Left ventricle myocardium inferior (tissue), 1 donor: ENCODE results near the gene TMEM163. TPM values are rescaled to one million over a fixed set of nuclear protein-coding genes. Genes with fewer than 3 reads are reported as not detected.

Source experiments
- DNase-seq: peaks from one replicate; pipeline ENCODE4 v3.0.0-alpha.2; 2020
- H3K27ac ChIP-seq: fragments of 200-600 bp; replicated peaks from 2 replicates; pipeline ENCODE4 v1.8.0; 2021
- H3K27me3 ChIP-seq: fragments of 200-600 bp; 2 replicates; pipeline ENCODE4 v1.8.0; 2021; ENCODE audit warnings: low read depth
- H3K36me3 ChIP-seq: fragments of 200-600 bp; 2 replicates; pipeline ENCODE4 v1.8.0; 2021
- H3K4me1 ChIP-seq: fragments of 200-600 bp; 2 replicates; pipeline ENCODE4 v1.8.0; 2021
- H3K4me3 ChIP-seq: fragments of 200-600 bp; 2 replicates; pipeline ENCODE4 v1.8.0; 2021; ENCODE audit warnings: mild to moderate bottlenecking, moderate library complexity
- H3K9me3 ChIP-seq: fragments of 200-600 bp; replicated peaks from 2 replicates; pipeline ENCODE4 v1.8.0; 2021
- intact Hi-C: fragments of 100-400 bp; cut with micrococcal nuclease; formaldehyde crosslinking; loops from one replicate; pipeline ENCODE4 v1.11.0; 2022
- total RNA-seq: library from RNA; stranded (reverse); fragmentation: NEBNext Ultra II Directional; extraction: Animal tissue kit (Norgen Biotek cat#: 25700); gene quantifications from one replicate; pipeline ENCODE4 v1.2.1, GENCODE V29; 2021
- TF ChIP-seq, protein P1 (sequence below): fragments of 200-600 bp; IDR thresholded peaks from 2 replicates; pipeline ENCODE4 v1.8.0; 2021; ENCODE audit warnings: antibody characterized with exemption, mild to moderate bottlenecking, borderline replicate concordance
- donor health status: DM: no; HTN: yes; CAD: no; lungs with severe emphysema.

Gene TMEM163
- total RNA-seq, 1 donor from 2014 or later: 0.22 TPM

DNA sequence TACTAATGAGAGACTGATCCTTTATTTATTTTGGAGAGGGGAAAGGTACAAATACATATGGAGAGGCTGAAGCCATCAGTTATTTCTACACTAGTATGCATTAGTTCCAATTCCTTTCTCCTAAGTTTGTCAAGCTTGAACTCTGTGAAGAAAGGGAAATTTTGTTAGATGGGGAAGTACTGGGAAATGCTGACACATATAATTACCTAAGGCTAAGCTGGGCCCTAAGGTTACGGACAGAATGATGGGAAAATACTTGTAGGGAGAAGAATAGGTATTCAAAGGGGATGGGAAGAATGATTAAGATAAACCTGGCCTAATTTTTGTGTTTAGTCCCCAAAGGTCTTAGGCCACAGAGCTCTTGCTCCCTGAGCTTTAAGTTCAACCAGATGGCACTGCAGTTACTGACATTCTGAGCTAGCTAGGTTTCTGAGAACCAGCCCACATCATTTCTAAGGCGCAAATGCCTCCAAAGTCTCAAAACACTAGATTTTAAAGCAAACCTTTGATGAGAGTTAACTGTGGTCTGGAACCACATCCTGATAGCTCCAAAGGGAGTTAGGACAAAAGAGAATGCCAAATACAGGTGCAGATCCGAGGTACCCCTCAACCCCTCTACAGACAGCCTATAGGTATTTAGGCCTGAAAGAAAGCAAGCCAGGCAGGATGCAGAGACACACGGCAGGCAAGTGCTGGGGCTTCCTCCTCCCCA is 2.7 kb downstream of the TMEM163 start:
- TF ChIP-seq, protein P1, sequence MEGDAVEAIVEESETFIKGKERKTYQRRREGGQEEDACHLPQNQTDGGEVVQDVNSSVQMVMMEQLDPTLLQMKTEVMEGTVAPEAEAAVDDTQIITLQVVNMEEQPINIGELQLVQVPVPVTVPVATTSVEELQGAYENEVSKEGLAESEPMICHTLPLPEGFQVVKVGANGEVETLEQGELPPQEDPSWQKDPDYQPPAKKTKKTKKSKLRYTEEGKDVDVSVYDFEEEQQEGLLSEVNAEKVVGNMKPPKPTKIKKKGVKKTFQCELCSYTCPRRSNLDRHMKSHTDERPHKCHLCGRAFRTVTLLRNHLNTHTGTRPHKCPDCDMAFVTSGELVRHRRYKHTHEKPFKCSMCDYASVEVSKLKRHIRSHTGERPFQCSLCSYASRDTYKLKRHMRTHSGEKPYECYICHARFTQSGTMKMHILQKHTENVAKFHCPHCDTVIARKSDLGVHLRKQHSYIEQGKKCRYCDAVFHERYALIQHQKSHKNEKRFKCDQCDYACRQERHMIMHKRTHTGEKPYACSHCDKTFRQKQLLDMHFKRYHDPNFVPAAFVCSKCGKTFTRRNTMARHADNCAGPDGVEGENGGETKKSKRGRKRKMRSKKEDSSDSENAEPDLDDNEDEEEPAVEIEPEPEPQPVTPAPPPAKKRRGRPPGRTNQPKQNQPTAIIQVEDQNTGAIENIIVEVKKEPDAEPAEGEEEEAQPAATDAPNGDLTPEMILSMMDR: no peak
- H3K36me3 ChIP-seq: no peaks in the 10 kb centered on the region
- no peak overlapping the region for H3K4me3 ChIP-seq
- H3K27ac ChIP-seq: no peak overlapping the region
- no peak for DNase-seq
- H3K27me3 ChIP-seq: peaks cover 95% of the 10 kb centered on the region
- H3K4me1 ChIP-seq: peaks cover 18% of the 10 kb centered on the region
- no peaks in the 10 kb centered on the region for H3K9me3 ChIP-seq
- intact Hi-C loops: no loop called here

DNA sequence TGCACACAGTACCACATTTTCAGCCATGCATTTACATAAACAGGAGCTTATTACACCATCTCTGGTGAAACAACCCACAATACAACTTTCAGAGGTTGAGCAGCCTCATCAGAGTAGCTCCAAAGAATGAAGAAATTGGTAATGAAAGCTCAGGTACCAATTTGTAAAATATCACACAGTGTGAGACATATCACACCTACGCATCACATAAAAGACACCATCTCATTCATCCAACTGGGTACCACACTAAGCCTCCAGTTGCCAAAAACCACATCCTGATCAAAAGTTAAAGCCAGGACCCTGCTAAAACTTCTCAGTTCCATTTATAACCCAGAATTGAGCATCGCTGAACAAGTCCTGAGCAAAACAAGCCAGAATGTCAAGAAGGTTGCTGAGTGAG is 4.6 kb downstream of the TMEM163 start:
- TF ChIP-seq, protein P1: no peak
- peaks cover 95% of the 10 kb centered on the region for H3K27me3 ChIP-seq

DNA sequence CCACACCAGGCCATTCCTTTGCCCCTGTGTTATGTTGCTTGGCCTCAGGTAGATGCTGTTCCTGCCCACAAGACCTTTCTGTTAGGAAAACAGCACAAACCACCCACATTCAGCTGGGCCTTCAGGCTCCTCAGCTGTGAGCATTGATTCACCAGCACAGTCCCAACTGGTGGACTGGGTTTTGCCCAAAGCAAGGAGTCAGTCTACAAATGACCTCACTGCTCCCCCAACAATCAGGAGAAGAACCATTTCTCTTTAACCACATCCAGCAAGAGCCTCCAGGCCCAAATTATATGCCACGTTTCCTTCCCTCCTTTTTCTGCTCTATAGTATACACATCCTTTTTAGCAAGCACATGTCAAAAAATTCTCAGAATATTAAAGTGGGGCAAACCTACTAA is 5.2 kb downstream of the TMEM163 start:
- no peak for DNase-seq
- H3K36me3 ChIP-seq: no peaks in the 10 kb centered on the region
- H3K27ac ChIP-seq: no peak overlapping the region
- H3K27me3 ChIP-seq: peaks cover 96% of the 10 kb centered on the region
- no peak overlapping the region for H3K4me3 ChIP-seq
- peaks cover 12% of the 10 kb centered on the region for H3K4me1 ChIP-seq
- TF ChIP-seq, protein P1: no peak
- intact Hi-C loops: no loop called here
- no peaks in the 10 kb centered on the region for H3K9me3 ChIP-seq

More for the DNA sequence above, 4.6 kb downstream of the TMEM163 start:
- intact Hi-C loops: no loop called here
- Histone ChIP-seq H3K4me3 (no peak overlapping the region), H3K4me1 (peaks cover 15% of the 10 kb centered on the region), H3K27ac (no peak overlapping the region), H3K9me3 (no peaks in the 10 kb centered on the region), H3K36me3 (no peaks in the 10 kb centered on the region)
- DNase-seq: no peak

DNA sequence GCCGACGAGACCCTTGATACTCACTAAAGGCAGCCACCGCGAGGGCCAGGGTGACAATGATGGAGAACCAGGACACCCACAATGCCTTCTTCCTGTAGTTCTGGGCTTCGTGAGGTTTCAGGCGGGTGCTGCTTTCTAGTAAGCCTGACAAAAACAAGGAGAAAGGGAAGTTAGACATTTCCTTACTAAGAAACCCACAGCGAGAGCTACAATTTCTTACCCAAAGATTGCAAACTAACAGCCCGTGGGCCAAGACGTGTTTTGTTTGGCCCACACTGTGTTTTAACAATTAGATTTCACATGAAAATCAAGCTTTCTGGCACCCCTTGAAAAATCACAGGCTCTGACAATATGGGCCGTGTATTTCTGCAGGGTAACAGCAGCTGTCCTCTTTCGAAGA is 5.6 kb downstream of the TMEM163 start:
- no peaks in the 10 kb centered on the region for H3K9me3 ChIP-seq
- TF ChIP-seq, protein P1: no peak
- peaks cover 9% of the 10 kb centered on the region for H3K4me1 ChIP-seq
- no peaks in the 10 kb centered on the region for H3K36me3 ChIP-seq
- no peak overlapping the region for H3K4me3 ChIP-seq
- H3K27me3 ChIP-seq: peaks cover 93% of the 10 kb centered on the region
- H3K27ac ChIP-seq: no peak overlapping the region
- intact Hi-C loops: no loop called here
- no peak for DNase-seq

DNA sequence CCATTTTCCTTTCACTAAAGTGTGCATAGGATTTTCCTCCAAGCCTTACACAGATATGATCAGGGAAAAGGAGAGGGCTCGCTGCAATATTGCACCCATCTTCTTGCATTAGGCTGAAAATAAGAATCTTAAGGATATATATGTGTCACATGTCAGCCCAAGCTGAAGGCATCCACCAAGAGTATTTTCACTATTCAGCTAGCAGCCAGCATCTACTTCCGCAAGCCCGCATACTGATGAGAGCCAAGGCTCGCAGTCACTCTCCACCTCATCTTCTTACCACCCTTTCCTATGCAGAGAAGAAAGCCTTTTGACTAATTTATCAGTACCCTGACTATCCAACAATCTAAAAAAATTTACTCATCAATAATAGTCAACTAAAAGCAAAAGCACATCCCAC is 6.1 kb downstream of the TMEM163 start:
- Histone ChIP-seq H3K9me3 (no peaks in the 10 kb centered on the region), H3K36me3 (no peaks in the 10 kb centered on the region), H3K27me3 (peaks cover 93% of the 10 kb centered on the region), H3K4me3 (no peak overlapping the region), H3K27ac (no peak overlapping the region), H3K4me1 (peaks cover 5% of the 10 kb centered on the region)
- intact Hi-C loops: no loop called here
- no peak for DNase-seq
- TF ChIP-seq, protein P1: no peak
